Measurements from ENCODE around the gene ZC3H7B. TPM values are rescaled to one million over a fixed set of nuclear protein-coding genes. Genes with fewer than 3 reads are reported as not detected.
A peak's percentile ranks its signal among the peaks of the same experiment; 100 is the strongest.

The ZC3H7B gene
- total and polyA plus RNA-seq, 12 donors = 21.4 to 51.5 (median 36.0) TPM

GRCh38 chr22:41343717-41344116, 42.4 kb downstream of the ZC3H7B start:
- intact Hi-C loops (cut with DNase I) = no loop called here
- Histone ChIP-seq H3K36me3 (peaks cover 5 to 100% (median 52%) of the 10 kb centered on the region in 9 donors), H3K9me3 (no peaks in the 10 kb centered on the region), H3K27me3 (no peaks in the 10 kb centered on the region), H3K27ac (no peak overlapping the region), H3K4me3 (no peak overlapping the region), H3K4me1 (peaks cover 0 to 11% (median 3%) of the 10 kb centered on the region in 9 donors)
- 96 to 99% methylated on average over 9 of the region's 9 CpGs for WGBS, 2 donors
- ATAC-seq (no peak), DNase-seq (no peak)
- no peak for TF ChIP-seq CTCF (IDR thresholded peaks at IDR 0.05)

GRCh38 chr22:41344189-41344788, 43.0 kb downstream of the ZC3H7B start:
- no peak for TF ChIP-seq CTCF (IDR thresholded peaks at IDR 0.05)
- intact Hi-C loops (cut with DNase I) = no loop called here
- no peak for DNase-seq
- Histone ChIP-seq H3K9me3 (no peaks in the 10 kb centered on the region), H3K4me1 (peaks cover 0 to 11% (median 3%) of the 10 kb centered on the region in 9 donors), H3K27me3 (no peaks in the 10 kb centered on the region), H3K36me3 (peaks cover 5 to 100% (median 58%) of the 10 kb centered on the region in 9 donors), H3K27ac (no peak overlapping the region), H3K4me3 (no peak overlapping the region)
- 89 to 93% methylated on average over 11 of the region's 11 CpGs for WGBS, 2 donors
- ATAC-seq = no peak

- no peaks in the 10 kb centered on the region for H3K27me3 ChIP-seq
- H3K4me1 ChIP-seq = peaks cover 0 to 13% (median under 1%) of the 10 kb centered on the region in 9 donors
- 96 to 98% methylated on average over 24 of the region's 24 CpGs for WGBS, 2 donors
- H3K4me3 ChIP-seq = no peak overlapping the region
- no peak for DNase-seq
- H3K9me3 ChIP-seq = no peaks in the 10 kb centered on the region
- intact Hi-C loops (cut with DNase I) = no loop called here
- no peak for ATAC-seq
- no peak overlapping the region for H3K27ac ChIP-seq
- peaks cover 5 to 100% (median 56%) of the 10 kb centered on the region in 9 donors for H3K36me3 ChIP-seq
- no peak for TF ChIP-seq CTCF (IDR thresholded peaks at IDR 0.05)
Observed at GRCh38 chr22:41345807-41346335, 44.5 kb downstream of the ZC3H7B start.

- Histone ChIP-seq H3K4me3 (no peak overlapping the region), H3K4me1 (peaks cover 0 to 14% (median 5%) of the 10 kb centered on the region in 9 donors), H3K9me3 (no peaks in the 10 kb centered on the region), H3K36me3 (peaks cover 5 to 100% (median 70%) of the 10 kb centered on the region in 9 donors), H3K27me3 (no peaks in the 10 kb centered on the region), H3K27ac (peak overlapping the region in 2 of 10 donors; percentile 12 to 25)
- 80 to 81% methylated on average over 18 of the region's 18 CpGs for WGBS, 2 donors
- TF ChIP-seq CTCF (IDR thresholded peaks at IDR 0.05) = no peak
- intact Hi-C loops (cut with DNase I) = no loop called here
- peak in 7 of 8 donors; percentile 23 to 71 (median 65) for ATAC-seq
- peak; percentile 42 to 55 for DNase-seq
Observed at GRCh38 chr22:41347066-41347859, 45.9 kb downstream of the ZC3H7B start.
